GM12891 (cell line): ENCODE data around the gene RNF146.

Experiments used
- PAX5 ChIP-seq: IDR thresholded peaks from 2 replicates; pipeline ENCODE4 v1.6.1; 2011; ENCODE audit warnings: low read length, moderate library complexity, mild to moderate bottlenecking; ENCODE audit not compliant: insufficient read depth, severe bottlenecking
- POLR2A ChIP-seq: IDR thresholded peaks from 2 replicates; pipeline ENCODE4 v1.6.1; 2011; ENCODE audit warnings: low read depth, low read length, control low read depth
- POLR2AphosphoS5 ChIP-seq: IDR thresholded peaks from 2 replicates; pipeline ENCODE4 v1.6.1; 2011; ENCODE audit warnings: low read depth, low read length, control low read depth
- TAF1 ChIP-seq: IDR thresholded peaks from 2 replicates; pipeline ENCODE4 v1.6.1; 2011; ENCODE audit warnings: low read depth, low read length, control low read depth

- TF ChIP-seq POLR2AphosphoS5 (no peak), TAF1 (no peak), POLR2A (no peak), PAX5 (no peak)
Observed at GRCh38 chr6:127328043-127328609, 61.5 kb downstream of the RNF146 start.
